Inflammatory macrophage treated with lipopolysaccharide for 1 hour (primary cell): ENCODE data around the gene ZDHHC3.

Experiments
- DNase-seq, 2 donors: peaks; one replicate each; pipeline ENCODE4 v3.0.0-alpha.2; 2020 to 2022

The ZDHHC3 gene, protein sequence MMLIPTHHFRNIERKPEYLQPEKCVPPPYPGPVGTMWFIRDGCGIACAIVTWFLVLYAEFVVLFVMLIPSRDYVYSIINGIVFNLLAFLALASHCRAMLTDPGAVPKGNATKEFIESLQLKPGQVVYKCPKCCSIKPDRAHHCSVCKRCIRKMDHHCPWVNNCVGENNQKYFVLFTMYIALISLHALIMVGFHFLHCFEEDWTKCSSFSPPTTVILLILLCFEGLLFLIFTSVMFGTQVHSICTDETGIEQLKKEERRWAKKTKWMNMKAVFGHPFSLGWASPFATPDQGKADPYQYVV

GRCh38 chr3:44976002-44976815, at the start of gene ZDHHC3, which contains the start of gene EXOSC7:
TSS of gene ZDHHC3 (minus strand) at chr3:44976174. CDS start at chr3:44959436, 16,738 bp downstream.
TSS of gene EXOSC7 (plus strand) at chr3:44976244. CDS start at chr3:44976278, 34 bp downstream.
- DNase-seq, result peak; percentile 78 to 85

GRCh38 chr3:45024542-45025255, 48.7 kb upstream of the ZDHHC3 start:
- DNase-seq, result peak in 1 of 2 donors; percentile 52

- DNase-seq, result no peak
These were observed 47.7 kb upstream of the ZDHHC3 start for GRCh38 chr3:45023675-45024074.

DNA sequence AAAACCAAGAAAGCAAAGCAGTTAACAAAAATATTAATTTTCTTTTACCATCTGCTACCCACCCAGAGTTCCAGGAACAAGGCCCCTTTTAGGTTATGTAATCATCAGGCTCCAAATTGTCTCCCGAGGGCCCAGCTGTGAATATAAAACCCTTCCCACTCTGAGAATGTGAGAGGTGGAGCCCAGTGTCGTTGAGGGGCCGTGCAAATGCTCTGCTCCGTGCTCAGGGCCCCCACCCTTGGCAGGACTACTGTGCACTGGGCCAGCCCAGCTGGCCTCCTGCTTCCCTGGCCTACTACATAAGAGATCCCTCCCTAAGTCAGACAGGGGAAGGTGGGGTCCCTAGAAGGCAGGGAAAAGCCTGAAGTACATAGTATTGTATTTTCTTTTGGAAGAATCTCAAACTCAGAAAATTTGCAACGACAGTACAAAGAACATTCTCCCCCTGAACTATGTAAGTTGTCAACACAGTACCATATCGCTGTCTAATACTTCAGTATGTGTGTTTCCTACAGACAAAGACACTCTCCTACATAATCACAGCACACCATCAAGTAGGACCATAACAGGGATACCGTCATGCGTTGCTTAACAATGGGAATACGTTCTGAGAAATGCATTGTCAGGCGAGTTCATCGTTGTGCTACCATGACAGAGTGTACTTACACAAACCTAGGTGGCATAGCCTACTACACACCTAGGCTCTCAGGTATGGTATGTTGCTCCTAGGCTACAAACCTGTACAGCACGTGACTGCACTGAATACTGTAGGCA, 45.7 kb upstream of the ZDHHC3 start:
- DNase-seq, result no peak

- DNase-seq, result no peak
These were observed 44.6 kb upstream of the ZDHHC3 start for GRCh38 chr3:45020534-45020933.

- no peak for DNase-seq
These were observed 41.8 kb upstream of the ZDHHC3 start for GRCh38 chr3:45017821-45018220.

- DNase-seq, result no peak
These were observed 40.9 kb upstream of the ZDHHC3 start for GRCh38 chr3:45016916-45017315.

DNA sequence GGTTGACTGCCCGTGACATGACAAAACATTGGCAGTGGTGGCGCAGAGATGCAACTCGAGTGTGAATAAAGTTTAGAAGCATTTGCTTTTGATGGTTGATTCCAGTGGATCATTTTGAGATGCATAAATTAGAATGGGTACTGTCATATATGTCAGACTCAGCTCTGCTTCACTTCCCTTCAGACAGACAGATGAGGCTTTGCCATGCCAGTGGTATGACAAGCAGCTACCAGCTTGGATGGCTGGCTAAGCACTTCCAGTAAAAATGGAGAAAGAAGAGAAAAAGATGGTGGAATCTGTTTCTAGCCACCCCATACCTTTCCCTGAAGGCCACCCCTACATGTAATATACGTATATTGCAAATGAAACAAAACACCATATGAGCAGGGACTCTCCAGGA, 36.6 kb upstream of the ZDHHC3 start:
- DNase-seq, result no peak

DNA sequence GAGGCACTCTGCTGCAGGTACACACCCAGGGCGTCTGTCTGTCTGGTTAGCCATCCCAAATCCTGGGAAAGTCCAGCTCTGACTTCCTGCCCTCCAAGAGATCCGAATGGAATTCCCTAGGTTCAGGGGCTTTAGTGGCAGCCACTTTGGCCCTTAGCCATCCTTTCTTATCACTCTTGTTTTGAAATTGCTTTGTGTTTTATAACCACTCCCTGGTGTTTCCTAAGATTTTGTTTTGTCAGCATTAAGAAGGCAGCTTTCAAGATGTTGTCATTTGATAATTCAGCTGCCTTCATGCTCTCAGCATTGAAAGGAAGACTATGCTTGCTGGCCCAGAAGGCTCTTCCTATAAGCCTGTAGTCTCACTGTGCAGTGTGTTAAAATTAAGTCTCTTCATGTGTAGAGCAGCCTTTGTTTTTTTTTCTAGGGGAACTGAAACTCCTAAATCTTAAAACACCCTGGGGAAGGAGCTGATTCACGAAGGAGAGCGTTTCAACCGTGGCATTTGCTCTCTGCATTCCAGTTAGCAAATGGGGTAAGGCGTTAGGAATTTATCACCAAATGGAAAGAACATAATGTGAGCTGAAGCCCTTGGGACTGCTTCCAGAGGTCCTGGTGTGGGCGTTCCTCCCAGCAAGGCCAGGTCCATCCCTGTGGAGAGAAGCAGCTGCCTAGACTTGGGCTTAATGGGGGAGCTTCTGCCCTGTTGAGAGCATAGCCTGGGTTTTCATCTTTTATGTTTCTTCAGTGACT, 36.0 kb upstream of the ZDHHC3 start:
- DNase-seq, result peak in 1 of 2 donors; percentile 20

GRCh38 chr3:45010811-45011333, 34.9 kb upstream of the ZDHHC3 start:
- DNase-seq, result no peak

DNA sequence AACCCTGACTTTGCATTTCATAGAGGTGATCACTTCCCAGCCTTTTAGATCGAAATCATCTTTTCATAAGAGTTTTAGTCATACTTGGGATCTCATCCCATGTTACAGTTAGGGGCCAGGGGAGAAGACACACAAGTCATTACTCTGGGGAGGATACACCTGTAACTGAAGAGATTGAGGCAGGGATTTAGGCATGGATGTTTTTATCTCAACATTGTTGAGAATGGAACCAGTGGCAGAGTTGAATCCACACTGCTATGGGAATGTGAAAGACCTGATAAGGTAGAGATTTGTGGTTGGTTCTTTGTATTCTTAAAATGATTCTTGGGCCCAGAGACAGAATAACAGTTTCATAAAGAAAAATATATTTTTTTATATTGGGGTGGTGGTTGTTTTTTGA, 33.9 kb upstream of the ZDHHC3 start:
- DNase-seq, result no peak

- DNase-seq, result no peak
These were observed 32.1 kb upstream of the ZDHHC3 start for GRCh38 chr3:45008117-45008516.

DNA sequence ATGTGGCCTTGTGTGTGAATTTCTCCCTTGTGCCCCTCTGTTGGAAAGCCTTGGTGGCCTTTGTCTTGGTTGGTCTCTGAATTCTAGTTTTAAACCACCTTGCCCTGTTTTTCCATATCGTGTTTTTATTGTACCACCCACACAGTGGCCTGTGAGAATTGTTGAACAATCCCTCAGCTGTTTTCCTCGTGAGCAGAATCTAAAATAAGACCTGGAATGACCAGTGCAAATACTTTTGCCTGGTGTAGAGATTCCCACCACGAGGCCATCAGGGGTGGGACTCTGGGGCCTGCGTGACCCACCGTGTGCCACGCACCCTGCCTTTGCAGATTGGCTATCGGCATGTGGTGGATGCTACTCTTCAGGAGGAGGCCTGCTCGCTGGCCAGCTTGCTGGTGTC, 31.1 kb upstream of the ZDHHC3 start:
- no peak for DNase-seq

- no peak for DNase-seq
These were observed 27.9 kb upstream of the ZDHHC3 start for GRCh38 chr3:45003859-45004258.

DNA sequence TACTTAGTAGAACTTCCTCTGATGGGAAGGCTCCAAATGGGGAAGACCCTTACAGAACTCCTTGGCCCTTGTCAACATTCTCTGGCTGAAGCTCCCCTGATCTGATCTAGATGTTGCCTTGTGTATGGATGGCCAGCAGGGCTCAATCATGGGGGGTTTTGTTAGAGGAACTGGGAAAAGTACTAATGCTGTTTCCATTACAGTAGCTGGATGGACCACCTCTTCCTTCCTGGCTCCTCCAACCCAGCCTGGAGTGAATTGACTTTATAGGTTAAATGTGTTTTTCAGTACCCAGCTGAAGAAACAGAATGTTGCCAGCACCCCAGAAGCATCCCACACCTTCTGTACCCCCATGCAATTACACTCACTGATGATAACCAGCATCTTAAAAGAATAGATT, 27.4 kb upstream of the ZDHHC3 start:
- DNase-seq, result no peak

DNA sequence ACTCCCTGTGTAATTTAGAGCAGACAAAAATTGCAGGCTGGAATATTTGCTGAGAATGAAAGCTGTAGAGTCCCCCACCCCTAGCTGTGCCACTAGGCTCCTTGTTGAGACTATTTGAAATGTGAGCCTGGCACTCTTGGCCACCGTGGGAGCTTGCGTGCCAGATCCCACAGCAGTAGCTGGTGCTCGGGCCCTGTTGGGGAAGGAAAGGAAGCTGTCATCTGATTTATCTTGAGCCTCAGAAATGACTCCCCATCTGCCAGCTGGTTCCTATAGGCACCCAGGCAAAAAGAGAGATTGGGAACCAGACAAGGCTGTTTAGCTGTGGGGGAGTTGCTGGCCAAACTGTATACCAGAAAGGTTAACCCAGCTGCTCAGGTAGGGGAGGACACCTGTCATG, 26.7 kb upstream of the ZDHHC3 start:
- no peak for DNase-seq

DNA sequence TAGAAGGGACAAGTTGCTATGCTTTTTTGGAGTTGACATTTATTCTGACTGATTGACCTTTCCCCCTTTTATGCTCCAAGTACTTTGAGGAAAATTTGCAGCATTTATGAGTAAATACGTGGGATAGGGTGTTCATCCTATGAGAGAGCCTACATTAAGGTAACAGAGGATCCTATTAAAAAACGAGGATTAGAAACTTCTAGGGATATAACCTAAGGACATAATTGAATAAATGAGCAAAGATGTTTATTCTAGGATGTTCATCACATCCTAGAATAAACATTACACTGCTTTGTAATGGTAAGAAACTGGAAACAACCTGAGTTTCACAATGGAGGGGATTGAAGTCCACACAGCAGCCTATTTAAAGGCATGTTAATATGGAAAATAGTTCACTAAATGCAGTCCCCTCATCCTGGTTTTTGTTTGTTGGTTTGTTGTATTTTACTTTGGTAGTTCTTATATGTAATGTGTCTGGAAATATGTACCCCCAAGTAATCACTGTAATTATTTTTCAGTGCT, 26.2 kb upstream of the ZDHHC3 start:
- DNase-seq, result no peak

- DNase-seq, result no peak
These were observed 25.8 kb upstream of the ZDHHC3 start for GRCh38 chr3:45001738-45002137.

GRCh38 chr3:45000823-45001222, 24.8 kb upstream of the ZDHHC3 start:
- no peak for DNase-seq

DNA sequence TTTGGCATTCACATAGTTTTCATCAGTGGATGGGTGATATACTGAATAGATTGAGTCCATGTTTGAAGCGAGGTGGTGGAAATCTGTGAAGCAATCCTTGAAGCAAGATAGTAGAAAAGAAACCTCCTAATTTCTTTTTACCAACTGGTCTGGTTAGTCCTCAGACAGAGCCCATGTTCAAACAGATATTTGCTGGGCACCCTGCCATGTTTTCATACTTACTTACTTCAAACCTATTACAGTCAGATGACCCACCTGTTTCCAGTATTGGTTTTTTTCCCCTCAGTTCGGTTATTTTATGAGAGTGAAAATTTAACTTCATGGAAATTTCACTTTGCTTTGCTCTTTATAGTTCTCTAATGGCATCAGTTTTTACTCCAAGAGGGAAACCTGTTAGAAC, 23.8 kb upstream of the ZDHHC3 start:
- no peak for DNase-seq

DNA sequence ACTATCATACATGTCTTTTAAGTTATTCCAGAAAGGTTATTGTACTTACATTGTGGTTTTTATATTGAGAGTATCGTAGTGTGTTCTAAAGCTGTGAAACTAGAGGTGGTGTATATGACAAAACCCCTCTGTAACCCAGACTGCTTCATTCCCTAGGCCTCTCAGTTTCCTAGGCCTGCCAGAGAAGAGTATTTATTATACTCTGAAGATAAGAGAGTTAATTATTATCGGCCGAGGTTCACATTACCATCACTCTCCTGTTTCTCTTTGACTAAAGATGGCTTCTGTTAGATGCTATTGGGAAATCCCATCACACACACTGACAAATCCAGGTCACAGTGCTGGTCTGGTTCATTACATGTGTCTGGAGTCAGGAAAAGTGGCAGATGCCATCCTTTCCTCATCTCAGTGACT, 20.6 kb upstream of the ZDHHC3 start:
- DNase-seq, result no peak
